GM12801 (cell line): ENCODE measurements around the gene RPS24.

Source experiments
- TF ChIP-seq, protein P1 (sequence below): IDR thresholded peaks from one replicate; pipeline ENCODE4 v1.5.1; 2011; ENCODE audit warnings: control low read depth; ENCODE audit not compliant: insufficient read length; ENCODE audit errors: extremely low read depth

Gene RPS24

DNA sequence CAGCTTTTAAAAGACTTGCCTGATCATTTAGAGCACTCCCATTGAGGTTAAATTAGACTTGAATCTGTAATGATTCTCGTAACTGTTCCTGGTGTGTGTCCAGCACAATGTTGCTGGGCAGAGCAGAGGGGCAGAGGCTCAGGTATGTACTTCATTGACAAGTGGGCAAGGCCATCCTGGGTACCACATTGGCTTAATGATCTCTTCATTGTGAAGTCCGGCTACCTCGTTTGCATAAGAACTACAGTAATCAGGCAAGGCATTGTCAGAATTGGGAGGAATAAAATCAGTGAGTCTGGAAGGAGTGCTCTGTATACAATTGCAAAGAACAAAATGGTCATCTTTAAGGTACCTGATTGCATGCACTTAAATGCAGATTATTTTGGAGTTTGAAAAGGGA lies 6.1 kb downstream of the RPS24 start:
- TF ChIP-seq, protein P1, sequence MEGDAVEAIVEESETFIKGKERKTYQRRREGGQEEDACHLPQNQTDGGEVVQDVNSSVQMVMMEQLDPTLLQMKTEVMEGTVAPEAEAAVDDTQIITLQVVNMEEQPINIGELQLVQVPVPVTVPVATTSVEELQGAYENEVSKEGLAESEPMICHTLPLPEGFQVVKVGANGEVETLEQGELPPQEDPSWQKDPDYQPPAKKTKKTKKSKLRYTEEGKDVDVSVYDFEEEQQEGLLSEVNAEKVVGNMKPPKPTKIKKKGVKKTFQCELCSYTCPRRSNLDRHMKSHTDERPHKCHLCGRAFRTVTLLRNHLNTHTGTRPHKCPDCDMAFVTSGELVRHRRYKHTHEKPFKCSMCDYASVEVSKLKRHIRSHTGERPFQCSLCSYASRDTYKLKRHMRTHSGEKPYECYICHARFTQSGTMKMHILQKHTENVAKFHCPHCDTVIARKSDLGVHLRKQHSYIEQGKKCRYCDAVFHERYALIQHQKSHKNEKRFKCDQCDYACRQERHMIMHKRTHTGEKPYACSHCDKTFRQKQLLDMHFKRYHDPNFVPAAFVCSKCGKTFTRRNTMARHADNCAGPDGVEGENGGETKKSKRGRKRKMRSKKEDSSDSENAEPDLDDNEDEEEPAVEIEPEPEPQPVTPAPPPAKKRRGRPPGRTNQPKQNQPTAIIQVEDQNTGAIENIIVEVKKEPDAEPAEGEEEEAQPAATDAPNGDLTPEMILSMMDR: no peak

DNA sequence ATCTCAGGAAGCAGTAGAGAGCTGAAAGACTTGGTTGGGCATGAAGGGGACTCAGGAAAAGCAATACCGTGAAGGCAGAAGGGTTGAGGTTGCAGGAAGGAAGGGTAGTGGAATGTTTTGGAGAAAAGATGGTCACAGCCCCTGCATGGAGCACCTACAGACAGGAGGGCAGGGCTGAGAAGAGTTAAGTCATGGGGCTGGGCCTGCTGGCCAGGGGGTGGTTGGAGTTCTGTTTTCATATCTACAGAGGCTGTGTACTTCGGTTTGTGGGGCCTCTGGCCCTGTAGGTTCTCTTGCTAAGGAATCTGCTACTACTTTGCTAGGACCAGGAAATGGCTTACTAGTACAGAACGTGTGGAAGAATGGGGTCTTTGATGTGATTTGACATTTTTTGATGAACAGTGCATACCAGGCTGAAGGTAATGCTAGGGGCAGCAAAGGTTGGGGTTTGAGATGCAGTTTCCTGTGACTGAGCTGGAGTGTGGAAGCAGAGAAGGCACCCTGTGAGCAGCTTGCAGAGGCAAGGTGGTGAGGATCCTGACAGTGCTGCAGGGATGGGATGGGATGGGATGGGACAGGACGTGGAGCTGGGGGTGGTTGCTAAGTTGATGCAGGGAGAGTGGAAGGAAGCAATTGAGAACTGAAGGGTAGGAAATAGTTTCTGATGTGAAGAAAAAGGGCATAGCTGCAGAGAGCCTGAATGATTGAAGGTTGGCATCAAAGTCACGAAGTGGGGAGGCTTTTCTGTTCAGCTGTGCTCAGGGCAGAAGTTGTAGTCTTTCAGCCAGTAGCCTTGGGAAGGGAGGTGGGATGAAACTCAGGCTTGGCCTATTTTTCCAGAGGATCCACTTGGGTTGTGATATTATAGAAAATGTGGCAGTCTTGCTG lies 7.8 kb downstream of the RPS24 start:
- TF ChIP-seq, protein P1: no peak

DNA sequence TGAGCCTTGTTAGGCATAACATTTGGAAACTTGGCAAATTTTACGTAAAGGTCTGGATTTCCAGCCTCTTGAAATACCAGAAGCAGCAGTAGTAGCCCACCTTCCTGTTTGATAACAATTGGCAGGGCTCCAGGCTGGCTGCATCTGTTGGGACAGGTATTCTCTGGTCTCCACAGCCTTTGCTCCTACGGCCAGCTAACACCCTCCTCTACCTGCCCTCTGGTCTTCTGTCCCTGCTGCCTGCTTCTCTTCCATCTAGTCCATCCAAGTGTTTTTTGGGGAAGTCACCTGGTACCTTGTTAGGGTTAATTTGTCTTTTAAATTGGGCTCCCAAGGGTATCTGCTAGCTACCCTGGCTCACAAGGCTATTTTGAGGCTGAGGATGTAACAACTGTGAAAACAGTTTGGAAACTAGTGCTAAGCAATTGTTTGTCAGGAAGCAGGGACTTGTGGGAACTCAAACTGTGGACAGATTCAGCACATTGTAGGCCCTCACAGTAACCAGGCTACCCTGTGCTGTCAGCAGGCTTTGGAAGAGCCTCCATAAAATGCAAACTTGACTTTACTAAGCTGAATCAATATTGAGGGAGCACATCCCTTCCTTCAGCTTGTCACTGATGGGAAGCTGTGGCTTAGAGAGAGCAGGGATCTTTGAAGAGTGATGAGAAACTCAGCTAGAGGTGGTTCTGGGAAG lies 8.5 kb downstream of the RPS24 start:
- TF ChIP-seq, protein P1: no peak

DNA sequence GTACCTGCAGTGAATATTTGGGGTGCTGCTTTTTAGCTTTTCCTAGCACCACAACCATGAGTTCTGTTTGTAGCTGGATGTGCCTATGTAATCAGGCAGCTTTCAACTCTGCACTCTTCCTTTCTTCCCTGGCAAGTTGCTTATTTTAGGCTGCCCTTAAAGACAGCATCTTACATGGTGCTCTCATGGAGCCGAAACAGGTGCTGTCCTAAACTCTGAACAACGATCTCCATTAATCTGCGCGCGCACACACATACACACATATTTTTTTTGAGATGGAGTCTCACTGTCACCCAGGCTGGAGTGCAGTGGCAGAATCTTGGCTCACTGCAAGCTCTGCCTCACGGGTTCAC lies 9.1 kb downstream of the RPS24 start:
- TF ChIP-seq, protein P1: no peak

DNA sequence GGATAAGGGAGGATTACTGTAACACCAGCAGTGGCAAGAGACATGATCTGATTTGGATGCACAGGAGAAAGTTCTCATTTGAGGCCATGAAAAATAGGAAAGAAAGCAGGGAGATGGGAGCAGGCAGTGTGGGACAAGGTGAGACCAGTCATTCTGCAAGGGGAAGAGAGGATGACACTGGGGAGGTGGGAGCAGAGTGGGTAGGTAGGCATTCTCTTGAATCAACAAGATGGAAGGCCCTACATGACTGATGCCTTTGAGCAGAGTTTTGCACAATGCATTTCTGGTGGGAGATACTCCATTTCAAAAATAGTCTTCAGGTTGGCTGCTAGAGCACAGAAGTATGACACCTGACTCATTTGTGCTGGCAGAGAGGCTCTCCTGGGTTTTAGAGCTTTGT lies 10.5 kb downstream of the RPS24 start:
- TF ChIP-seq, protein P1: no peak

DNA sequence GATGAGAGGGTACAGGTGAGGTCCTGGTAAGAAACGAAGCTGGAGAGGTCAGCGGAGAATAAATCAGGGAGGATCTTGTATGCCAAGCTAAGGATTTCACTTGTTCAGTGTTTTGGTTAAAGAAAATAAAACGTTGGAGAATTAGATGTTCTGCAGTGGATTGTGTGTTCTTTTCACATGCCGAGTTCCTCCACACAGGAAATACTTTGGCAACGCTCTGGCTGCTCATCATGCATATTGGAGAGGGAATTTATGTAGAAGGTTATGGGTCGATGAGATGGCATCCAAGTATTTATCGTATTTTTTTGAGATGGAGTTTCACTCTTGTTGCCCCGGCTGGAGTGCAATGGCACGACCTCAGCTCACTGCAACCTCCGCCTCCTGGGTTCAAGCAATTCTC lies 11.0 kb downstream of the RPS24 start:
- TF ChIP-seq, protein P1: no peak

DNA sequence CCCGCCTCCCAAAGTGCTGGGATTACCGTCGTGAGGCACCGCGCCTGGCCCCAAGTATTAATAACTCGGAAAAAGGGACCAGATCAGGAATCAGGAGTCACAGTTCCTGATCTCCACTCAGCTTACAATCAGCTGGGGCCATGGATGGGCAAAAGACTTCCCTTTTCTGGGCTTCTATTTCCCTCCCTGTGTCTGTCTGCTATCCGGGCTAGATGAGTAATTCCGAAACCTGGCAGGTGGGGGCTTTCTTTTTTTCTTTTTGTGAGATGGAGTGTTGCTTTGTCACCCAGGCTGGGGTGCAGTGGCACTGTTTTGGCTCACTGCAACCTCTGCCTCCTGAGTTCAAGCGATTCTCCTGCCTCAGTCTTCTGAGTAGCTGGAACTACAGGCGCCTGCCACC lies 11.6 kb downstream of the RPS24 start:
- TF ChIP-seq, protein P1: no peak
